GM12878 (cell line): Measurements from ENCODE around the gene PRSS58.

Experiments
- SRF ChIP-seq, 2 experiments: IDR thresholded peaks; 2 replicates each; pipeline ENCODE4 v1.6.1; 2011; ENCODE audit warnings: low read depth in 2 of 2, low read length in 2 of 2, mild to moderate bottlenecking in 1 of 2, moderate library complexity in 1 of 2
- SUZ12 ChIP-seq: fragments of 200-600 bp; sonication (generic); IDR thresholded peaks from one replicate; pipeline ENCODE4 v1.6.1; 2018; ENCODE audit warnings: antibody characterized with exemption, mild to moderate bottlenecking; ENCODE audit not compliant: unreplicated experiment
- TF ChIP-seq, protein P1 (sequence below), 3 experiments: IDR thresholded peaks in 2 of 3; conservative IDR thresholded peaks in 1 of 3; 2 replicates each; pipeline ENCODE4 v1.5.1; 2011; ENCODE audit warnings: low read depth in 3 of 3, low read length in 3 of 3, mild to moderate bottlenecking in 3 of 3, control low read depth in 2 of 3, moderate library complexity in 2 of 3, inconsistent platforms in 1 of 3, mixed read lengths in 1 of 3; ENCODE audit not compliant: control insufficient read depth in 2 of 3, insufficient read depth in 1 of 3; ENCODE audit errors: extremely low read depth in 1 of 3

DNA sequence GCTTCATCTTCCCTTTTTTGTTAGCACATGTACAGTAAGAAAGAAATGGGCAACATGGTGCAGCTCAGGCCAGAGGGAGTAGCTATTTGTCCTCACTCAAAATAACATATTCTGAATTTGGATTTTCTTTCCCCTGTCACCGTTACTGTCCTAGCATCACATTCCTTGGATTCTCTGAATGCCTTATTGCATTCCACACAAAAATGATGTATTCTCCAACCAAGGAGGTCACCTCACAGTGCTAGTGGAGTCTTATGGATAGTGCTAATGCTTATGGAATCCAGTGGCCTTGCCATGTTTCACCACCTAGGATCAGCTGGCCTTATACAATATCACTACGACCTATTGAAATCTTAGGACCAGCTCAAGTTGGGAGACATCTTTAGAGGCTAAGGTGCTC is 7.2 kb downstream of the PRSS58 start:
- TF ChIP-seq, protein P1, sequence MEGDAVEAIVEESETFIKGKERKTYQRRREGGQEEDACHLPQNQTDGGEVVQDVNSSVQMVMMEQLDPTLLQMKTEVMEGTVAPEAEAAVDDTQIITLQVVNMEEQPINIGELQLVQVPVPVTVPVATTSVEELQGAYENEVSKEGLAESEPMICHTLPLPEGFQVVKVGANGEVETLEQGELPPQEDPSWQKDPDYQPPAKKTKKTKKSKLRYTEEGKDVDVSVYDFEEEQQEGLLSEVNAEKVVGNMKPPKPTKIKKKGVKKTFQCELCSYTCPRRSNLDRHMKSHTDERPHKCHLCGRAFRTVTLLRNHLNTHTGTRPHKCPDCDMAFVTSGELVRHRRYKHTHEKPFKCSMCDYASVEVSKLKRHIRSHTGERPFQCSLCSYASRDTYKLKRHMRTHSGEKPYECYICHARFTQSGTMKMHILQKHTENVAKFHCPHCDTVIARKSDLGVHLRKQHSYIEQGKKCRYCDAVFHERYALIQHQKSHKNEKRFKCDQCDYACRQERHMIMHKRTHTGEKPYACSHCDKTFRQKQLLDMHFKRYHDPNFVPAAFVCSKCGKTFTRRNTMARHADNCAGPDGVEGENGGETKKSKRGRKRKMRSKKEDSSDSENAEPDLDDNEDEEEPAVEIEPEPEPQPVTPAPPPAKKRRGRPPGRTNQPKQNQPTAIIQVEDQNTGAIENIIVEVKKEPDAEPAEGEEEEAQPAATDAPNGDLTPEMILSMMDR (IDR thresholded peaks at IDR 0.05 in 2 of 3, conservative IDR thresholded peaks at IDR 0.05 in 1 of 3; ENCODE audit: control insufficient read depth in 2 of 3, extremely low read depth in 1 of 3, insufficient read depth in 1 of 3, low read depth in 3 of 3, low read length in 3 of 3), result no peak
- TF ChIP-seq SUZ12 (no peak), SRF (IDR thresholded peaks at IDR 0.05; ENCODE audit: low read depth in 2 of 2, low read length in 2 of 2) (no peak)
